Muscle layer of colon (tissue), 2 donors: ENCODE results near the gene DLD.
"Not testable (repeated sequence)": the region's sequence is repeated elsewhere in the genome, so short reads cannot be mapped to it uniquely, and the experiment has no call there.

ENCODE experiments used
- H3K27ac ChIP-seq: one replicate; pipeline ENCODE4 v1.7.0; 2013; ENCODE audit warnings: low read depth, mild to moderate bottlenecking, low read length, moderate library complexity
- H3K27me3 ChIP-seq, 2 donors: one replicate each; pipeline ENCODE4 v1.7.0; 2013; ENCODE audit warnings: low read length in 2 of 2, mild to moderate bottlenecking in 2 of 2; ENCODE audit not compliant: insufficient read depth in 2 of 2, control insufficient read depth in 1 of 2
- H3K36me3 ChIP-seq: one replicate; pipeline ENCODE4 v1.7.0; 2013; ENCODE audit warnings: mild to moderate bottlenecking, low read length; ENCODE audit not compliant: insufficient read depth
- H3K4me1 ChIP-seq: one replicate; pipeline ENCODE4 v1.7.0; 2013; ENCODE audit warnings: mild to moderate bottlenecking, low read length; ENCODE audit not compliant: insufficient read depth
- H3K4me3 ChIP-seq, 2 donors: one replicate each; pipeline ENCODE4 v1.7.0; 2013; ENCODE audit warnings: low read length in 2 of 2, low read depth in 1 of 2, mild to moderate bottlenecking in 1 of 2, moderate library complexity in 1 of 2
- H3K9ac ChIP-seq: one replicate; pipeline ENCODE4 v1.7.0; 2013; ENCODE audit warnings: low read length
- H3K9me3 ChIP-seq: one replicate; pipeline ENCODE4 v1.7.0; 2013; ENCODE audit warnings: mild to moderate bottlenecking, low read length
- donor health status: abdominal sarcoma.
- donor health status: Adenocarcinoma of cecum.

DLD gene, protein sequence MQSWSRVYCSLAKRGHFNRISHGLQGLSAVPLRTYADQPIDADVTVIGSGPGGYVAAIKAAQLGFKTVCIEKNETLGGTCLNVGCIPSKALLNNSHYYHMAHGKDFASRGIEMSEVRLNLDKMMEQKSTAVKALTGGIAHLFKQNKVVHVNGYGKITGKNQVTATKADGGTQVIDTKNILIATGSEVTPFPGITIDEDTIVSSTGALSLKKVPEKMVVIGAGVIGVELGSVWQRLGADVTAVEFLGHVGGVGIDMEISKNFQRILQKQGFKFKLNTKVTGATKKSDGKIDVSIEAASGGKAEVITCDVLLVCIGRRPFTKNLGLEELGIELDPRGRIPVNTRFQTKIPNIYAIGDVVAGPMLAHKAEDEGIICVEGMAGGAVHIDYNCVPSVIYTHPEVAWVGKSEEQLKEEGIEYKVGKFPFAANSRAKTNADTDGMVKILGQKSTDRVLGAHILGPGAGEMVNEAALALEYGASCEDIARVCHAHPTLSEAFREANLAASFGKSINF

DNA sequence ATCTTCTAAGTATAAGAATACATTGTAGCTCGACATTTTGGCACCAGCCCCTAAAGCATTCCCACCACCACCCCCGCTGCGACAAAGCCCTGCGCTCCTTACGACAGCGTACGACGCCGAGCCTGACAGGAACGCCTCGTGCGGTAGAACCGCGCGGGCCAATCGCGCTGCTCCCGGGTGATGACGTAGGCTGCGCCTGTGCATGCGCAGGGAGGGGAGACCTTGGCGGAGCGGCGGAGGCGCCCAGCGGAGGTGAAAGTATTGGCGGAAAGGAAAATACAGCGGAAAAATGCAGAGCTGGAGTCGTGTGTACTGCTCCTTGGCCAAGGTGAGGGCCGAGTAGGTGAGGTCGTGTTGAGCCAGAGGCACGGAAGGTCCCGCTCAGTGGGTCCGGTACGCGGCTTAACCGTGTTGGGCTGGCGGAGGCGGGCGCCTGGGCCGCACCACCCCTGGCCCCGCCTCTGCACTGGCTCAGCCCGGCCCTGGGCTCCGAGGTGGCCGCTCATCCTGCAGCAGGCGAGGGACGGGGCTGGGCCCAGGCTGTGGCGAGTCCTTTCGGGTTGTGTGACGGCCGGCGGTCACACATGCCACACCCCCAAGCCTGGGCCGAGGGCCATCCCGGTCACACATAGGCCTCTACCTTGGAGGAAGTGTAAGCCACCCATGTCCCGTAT lies at the start of gene DLD:
Gene DLD (plus strand): TSS at position 222 of the 674 bp plus-strand sequence. CDS start 68 bp downstream, at position 290.
- Histone ChIP-seq H3K4me1 (peaks cover 49% of the 10 kb centered on the region), H3K27ac (peak within 1 kb of the TSS; percentile 98), H3K27me3 (no peaks in the 10 kb centered on the region), H3K4me3 (peak within 1 kb of the TSS; percentile 75 to 100), H3K9ac (peak within 1 kb of the TSS; percentile 99), H3K9me3 (no peaks in the 10 kb centered on the region), H3K36me3 (peaks cover 14% of the 10 kb centered on the region)

DNA sequence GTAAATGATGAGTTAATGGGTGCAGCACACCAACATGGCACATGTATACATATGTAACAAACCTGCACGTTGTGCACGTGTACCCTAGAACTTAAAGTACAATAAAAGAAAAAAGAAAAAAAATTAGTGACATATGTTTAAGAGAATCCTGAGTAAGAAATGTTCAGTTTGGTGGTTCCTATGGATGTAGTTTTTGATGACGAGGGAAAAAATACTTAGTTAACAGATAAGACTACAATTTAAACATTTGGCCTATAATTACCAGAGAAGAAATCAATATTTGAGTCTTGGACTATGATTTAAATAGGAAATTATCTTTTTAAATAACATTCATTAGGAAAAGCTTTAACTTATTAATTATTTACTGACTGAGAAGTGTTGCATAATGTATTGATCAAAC lies 48.8 kb upstream of the DLD start:
- no peaks in the 10 kb centered on the region for H3K36me3 ChIP-seq
- no peak overlapping the region for H3K27ac ChIP-seq
- H3K4me1 ChIP-seq = peaks cover 7% of the 10 kb centered on the region
- H3K9me3 ChIP-seq = no peaks in the 10 kb centered on the region
- no peak overlapping the region for H3K4me3 ChIP-seq
- no peaks in the 10 kb centered on the region for H3K27me3 ChIP-seq
- no peak overlapping the region for H3K9ac ChIP-seq

DNA sequence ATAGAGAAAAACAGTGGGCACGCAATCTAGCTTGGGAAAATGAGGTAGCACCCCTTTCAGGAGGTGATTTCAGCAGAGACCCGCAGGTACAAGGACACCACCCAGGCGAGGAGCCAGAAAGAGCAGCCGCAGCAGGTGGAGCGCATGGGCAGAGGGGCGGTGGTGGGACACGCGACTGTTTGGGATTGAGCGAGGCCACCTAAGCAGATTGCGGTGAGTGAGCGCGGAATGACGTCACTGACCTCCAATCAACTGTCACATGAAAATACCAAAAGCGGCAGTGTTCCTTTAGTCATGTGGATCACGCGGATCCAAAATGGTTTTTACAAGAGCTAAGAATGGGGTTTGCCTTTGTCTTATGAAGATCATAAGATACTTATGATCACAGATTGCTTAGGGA lies 47.8 kb upstream of the DLD start:
- no peaks in the 10 kb centered on the region for H3K9me3 ChIP-seq
- no peak overlapping the region for H3K9ac ChIP-seq
- peaks cover 7% of the 10 kb centered on the region for H3K4me1 ChIP-seq
- no peaks in the 10 kb centered on the region for H3K36me3 ChIP-seq
- H3K4me3 ChIP-seq = no peak overlapping the region
- H3K27me3 ChIP-seq = no peaks in the 10 kb centered on the region
- no peak overlapping the region for H3K27ac ChIP-seq

DNA sequence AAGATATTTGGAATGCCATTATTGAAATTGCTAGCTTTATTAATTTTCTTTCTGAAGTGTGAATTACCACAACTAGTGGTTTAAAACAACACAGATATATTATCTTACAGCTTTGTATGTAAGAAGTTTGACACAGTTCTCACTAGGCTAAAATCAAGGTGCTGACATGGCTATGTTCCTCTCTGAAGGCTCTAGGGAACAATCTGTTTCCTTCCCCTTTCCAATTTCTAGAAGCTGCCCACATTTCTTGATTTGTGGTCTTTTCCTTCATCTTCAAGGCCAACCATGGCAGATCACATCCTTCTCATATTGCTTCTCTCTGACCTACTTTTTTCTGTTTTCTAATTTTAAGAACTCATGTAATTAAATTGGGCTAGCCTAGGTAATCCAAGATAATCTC lies 44.7 kb upstream of the DLD start:
- no peaks in the 10 kb centered on the region for H3K36me3 ChIP-seq
- no peak overlapping the region for H3K9ac ChIP-seq
- H3K4me1 ChIP-seq = peaks cover 7% of the 10 kb centered on the region
- H3K4me3 ChIP-seq = no peak overlapping the region
- H3K9me3 ChIP-seq = no peaks in the 10 kb centered on the region
- H3K27me3 ChIP-seq = no peaks in the 10 kb centered on the region
- no peak overlapping the region for H3K27ac ChIP-seq

DNA sequence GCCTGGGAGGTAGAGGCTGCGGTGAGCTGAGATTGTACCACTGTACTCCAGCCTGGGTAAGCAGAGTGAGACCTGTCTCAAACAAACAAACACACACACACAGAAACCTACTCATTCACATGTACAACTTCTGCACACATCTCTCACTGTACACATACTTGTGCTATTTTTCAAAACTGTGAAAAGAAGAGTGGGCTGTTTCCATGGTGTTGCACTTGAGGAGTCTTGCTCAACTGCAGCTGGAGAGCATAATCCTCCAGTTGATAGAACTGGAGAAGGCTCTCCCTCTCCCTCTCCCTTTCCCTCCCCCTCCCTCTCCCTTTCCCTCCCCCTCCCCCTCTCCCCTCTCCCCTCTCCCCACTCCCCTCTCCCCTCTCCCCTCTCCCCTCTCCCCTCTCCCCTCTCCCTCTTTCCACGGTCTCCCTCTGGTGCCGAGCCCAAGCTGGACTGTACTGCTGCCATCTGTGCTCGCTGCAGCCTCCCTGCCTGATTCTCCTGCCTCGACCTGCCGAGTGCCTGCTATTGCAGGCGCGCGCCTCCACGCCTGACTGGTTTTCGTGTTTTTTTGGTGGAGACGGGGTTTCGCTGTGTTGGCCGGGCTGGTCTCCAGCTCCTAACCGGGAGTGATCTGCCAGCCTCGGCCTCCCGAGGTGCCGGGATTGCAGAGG lies 43.7 kb upstream of the DLD start:
- Histone ChIP-seq H3K27me3 (no peaks in the 10 kb centered on the region), H3K4me1 (peaks cover 7% of the 10 kb centered on the region), H3K9ac (no peak overlapping the region), H3K4me3 (no peak overlapping the region), H3K9me3 (no peaks in the 10 kb centered on the region), H3K36me3 (no peaks in the 10 kb centered on the region), H3K27ac (no peak overlapping the region)

DNA sequence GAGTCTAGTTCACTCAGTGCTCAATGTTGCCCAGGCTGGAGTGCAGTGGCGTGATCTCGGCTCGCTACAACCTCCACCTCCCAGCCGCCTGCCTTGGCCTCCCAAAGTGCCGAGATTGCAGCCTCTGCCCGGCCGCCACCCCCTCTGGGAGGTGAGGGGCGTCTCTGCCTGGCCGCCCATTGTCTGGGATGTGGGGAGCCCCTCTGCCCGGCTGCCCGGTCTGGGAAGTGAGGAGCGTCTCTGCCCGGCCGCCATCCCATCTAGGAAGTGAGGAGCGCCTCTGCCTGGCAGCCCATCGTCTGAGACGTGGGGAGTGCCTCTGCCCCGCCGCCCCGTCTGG lies 43.2 kb upstream of the DLD start:
- not testable (repeated sequence) for H3K36me3 ChIP-seq, H3K27ac ChIP-seq, H3K4me1 ChIP-seq, H3K9me3 ChIP-seq, H3K9ac ChIP-seq, H3K27me3 ChIP-seq, H3K4me3 ChIP-seq

DNA sequence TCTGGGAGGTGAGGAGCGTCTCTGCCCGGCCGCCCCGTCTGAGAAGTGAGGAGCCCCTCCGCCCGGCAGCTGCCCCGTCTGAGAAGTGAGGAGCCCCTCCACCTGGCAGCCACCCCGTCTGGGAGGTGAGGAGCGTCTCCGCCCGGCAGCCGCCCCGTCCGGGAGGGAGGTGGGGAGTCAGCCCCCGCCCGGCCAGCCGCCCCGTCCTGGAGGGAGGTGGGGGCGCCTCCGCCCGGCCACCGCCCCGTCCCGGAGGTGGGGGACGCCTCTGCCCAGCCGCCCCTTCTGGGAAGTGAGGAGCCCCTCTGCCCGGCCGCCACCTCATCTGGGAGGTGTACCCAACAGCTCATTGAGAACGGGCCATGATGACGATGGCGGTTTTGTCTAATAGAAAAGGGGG lies 42.8 kb upstream of the DLD start:
- H3K36me3 ChIP-seq, H3K9me3 ChIP-seq, H3K4me3 ChIP-seq, H3K27me3 ChIP-seq, H3K4me1 ChIP-seq, H3K27ac ChIP-seq, H3K9ac ChIP-seq: not testable (repeated sequence)

DNA sequence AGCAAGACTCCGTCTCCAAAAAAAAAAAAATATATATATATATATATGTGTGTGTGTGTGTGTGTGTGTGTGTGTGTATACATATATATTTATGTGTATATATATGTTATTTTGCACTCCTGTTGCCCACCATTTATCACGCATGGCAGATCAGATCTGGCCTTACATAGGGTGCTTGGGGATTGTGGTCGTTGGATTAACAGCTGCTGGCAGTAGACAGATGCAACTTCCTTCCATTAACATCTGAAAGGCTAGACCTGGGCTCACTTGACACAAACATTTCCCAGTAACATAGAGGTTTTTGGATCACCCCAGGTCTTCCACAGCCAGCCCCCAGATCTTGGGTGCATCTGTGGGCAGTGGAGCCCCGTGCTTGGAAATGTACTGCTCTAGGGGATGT lies 40.8 kb upstream of the DLD start:
- Histone ChIP-seq H3K36me3 (no peaks in the 10 kb centered on the region), H3K27ac (no peak overlapping the region), H3K9ac (no peak overlapping the region), H3K4me1 (no peaks in the 10 kb centered on the region), H3K4me3 (no peak overlapping the region), H3K9me3 (no peaks in the 10 kb centered on the region), H3K27me3 (no peaks in the 10 kb centered on the region)

DNA sequence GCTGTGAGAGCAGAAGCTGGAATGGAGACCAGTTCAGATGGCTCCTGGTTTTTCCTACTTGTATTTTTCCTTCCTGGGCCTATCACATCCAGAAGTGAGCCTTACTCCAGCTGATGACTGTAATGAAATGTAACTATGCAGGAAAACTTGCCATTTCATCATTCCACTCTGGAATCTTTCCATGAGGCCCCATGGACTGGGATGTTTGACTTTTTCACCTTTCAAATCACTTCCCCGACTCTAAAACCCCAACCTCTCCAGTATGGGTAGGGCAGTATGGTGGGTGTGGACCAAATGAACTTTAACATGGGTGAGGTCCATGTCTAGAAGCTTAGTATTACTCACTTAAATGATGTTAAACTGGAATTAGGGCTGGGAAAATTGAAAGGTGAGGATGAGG lies 40.3 kb upstream of the DLD start:
- Histone ChIP-seq H3K4me1 (no peaks in the 10 kb centered on the region), H3K27ac (no peak overlapping the region), H3K27me3 (no peaks in the 10 kb centered on the region), H3K9ac (no peak overlapping the region), H3K4me3 (no peak overlapping the region), H3K36me3 (no peaks in the 10 kb centered on the region), H3K9me3 (no peaks in the 10 kb centered on the region)

DNA sequence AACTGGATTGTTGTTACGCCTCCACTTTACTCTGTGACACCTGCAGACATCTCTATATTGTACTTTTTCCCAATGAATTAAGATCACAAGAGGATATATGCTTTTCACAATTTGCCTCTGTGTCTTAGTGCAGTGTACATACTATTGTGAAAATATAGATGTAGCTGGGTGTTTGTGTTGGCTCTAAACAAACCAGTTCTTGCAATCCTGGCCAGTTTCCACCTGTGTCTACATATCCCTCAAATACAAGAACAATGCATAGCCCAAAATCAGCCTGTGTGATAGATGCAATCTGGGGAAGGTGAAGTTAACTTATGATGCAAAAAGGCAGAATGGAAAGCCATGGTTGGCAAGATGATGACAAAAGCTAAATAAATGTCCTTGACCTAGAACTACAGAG lies 36.5 kb upstream of the DLD start:
- Histone ChIP-seq H3K9me3 (no peaks in the 10 kb centered on the region), H3K36me3 (no peaks in the 10 kb centered on the region), H3K27me3 (no peaks in the 10 kb centered on the region), H3K9ac (no peak overlapping the region), H3K4me1 (peaks cover 15% of the 10 kb centered on the region), H3K4me3 (no peak overlapping the region), H3K27ac (no peak overlapping the region)

DNA sequence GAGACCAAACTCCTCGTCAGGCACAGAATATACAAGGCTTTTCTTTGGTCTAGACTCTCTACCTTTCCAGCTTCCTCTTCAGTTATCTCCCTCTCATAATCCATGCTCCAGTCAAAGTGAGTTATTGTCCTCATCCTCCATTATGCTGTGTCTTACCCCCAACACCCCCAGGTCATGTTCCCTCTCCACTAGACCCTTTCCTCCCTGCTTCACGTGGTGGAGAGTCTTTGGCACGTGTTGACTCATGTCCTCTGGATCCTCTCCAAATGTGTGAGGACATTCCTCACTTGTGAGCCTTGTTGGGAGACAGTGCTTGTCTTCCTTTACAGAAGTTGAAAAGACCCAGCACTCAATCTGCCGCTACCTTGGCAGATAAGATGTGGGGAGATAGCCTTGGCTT lies 36.0 kb upstream of the DLD start:
- Histone ChIP-seq H3K4me3 (no peak overlapping the region), H3K36me3 (no peaks in the 10 kb centered on the region)

More for the DNA sequence above, 36.0 kb upstream of the DLD start:
- Histone ChIP-seq H3K9ac (no peak overlapping the region), H3K27ac (no peak overlapping the region), H3K4me1 (peaks cover 20% of the 10 kb centered on the region), H3K9me3 (no peaks in the 10 kb centered on the region), H3K27me3 (no peaks in the 10 kb centered on the region)
